HUES48 (cell line): ENCODE data around the gene MARK1.
"Not testable (repeated sequence)": the region's sequence is repeated elsewhere in the genome, so short reads cannot be mapped to it uniquely, and the experiment has no call there.

ENCODE experiments used
- H3K27ac ChIP-seq: one replicate; pipeline ENCODE4 v1.7.0; 2013; ENCODE audit warnings: low read depth, low read length, inconsistent platforms
- H3K27me3 ChIP-seq: 2 replicates; pipeline ENCODE4 v1.6.1; 2013; ENCODE audit warnings: mild to moderate bottlenecking, low read length; ENCODE audit not compliant: control insufficient read depth, insufficient read depth
- H3K36me3 ChIP-seq: 2 replicates; pipeline ENCODE4 v1.6.1; 2013; ENCODE audit warnings: low read length; ENCODE audit not compliant: control insufficient read depth, insufficient read depth
- H3K4me1 ChIP-seq: 2 replicates; pipeline ENCODE4 v1.6.1; 2013; ENCODE audit warnings: mild to moderate bottlenecking, low read length; ENCODE audit not compliant: control insufficient read depth, insufficient read depth
- H3K4me3 ChIP-seq: 2 replicates; pipeline ENCODE4 v1.5.1; 2013; ENCODE audit warnings: mild to moderate bottlenecking, low read depth, low read length
- H3K9ac ChIP-seq: 2 replicates; pipeline ENCODE4 v1.6.1; 2013; ENCODE audit warnings: mild to moderate bottlenecking, low read depth, low read length, moderate library complexity
- H3K9me3 ChIP-seq: 2 replicates; pipeline ENCODE4 v1.6.1; 2013; ENCODE audit warnings: low read length; ENCODE audit not compliant: control insufficient read depth, insufficient read depth

The MARK1 gene

GRCh38 chr1:220572416-220572815, 44.5 kb downstream of the MARK1 start:
- Histone ChIP-seq H3K9me3 (peaks cover 5% of the 10 kb centered on the region; the same call in 1 of the 2 replicates), H3K4me1 (no peaks in the 10 kb centered on the region), H3K4me3 (no peak overlapping the region), H3K36me3 (no peaks in the 10 kb centered on the region), H3K27ac (no peak overlapping the region), H3K27me3 (no peaks in the 10 kb centered on the region), H3K9ac (no peak overlapping the region)

- Histone ChIP-seq H3K9ac (no peak overlapping the region), H3K36me3 (no peaks in the 10 kb centered on the region), H3K4me1 (no peaks in the 10 kb centered on the region), H3K4me3 (no peak overlapping the region), H3K27me3 (no peaks in the 10 kb centered on the region), H3K27ac (no peak overlapping the region), H3K9me3 (peaks cover 5% of the 10 kb centered on the region; the same call in 1 of the 2 replicates)
Measured at GRCh38 chr1:220573836-220574235, 45.9 kb downstream of the MARK1 start.

GRCh38 chr1:220575718-220576497, 48.0 kb downstream of the MARK1 start:
- Histone ChIP-seq H3K36me3 (peaks cover 12% of the 10 kb centered on the region), H3K9ac (no peak overlapping the region), H3K27me3 (no peaks in the 10 kb centered on the region), H3K4me3 (no peak overlapping the region), H3K27ac (no peak overlapping the region), H3K4me1 (no peaks in the 10 kb centered on the region), H3K9me3 (peaks cover 5% of the 10 kb centered on the region; the same call in 1 of the 2 replicates)

DNA sequence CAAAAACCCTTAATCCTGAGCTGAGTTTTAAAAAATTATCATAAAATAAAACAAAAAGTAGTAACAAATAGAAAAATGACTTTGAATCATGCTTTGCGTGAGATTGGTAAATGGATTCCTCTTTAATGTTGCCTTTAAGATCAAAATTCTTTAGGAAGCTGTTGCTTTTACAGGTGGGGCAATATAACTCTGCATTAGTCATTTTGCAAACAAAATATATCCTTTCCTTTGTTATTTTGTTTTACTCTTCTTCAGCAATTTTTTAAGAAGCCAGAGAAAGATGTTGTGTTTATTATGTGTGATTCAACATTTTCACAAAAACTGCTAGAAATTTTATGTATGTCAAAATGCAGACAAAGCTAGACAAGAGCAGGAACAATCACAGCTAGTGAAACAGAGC, 50.0 kb downstream of the MARK1 start:
- Histone ChIP-seq H3K27me3 (no peaks in the 10 kb centered on the region), H3K9me3 (peaks cover 5% of the 10 kb centered on the region; the same call in 1 of the 2 replicates), H3K9ac (no peak overlapping the region)

GRCh38 chr1:220579317-220579716, 51.4 kb downstream of the MARK1 start:
- Histone ChIP-seq H3K9ac (no peak overlapping the region), H3K36me3 (peaks cover 21% of the 10 kb centered on the region), H3K4me3 (no peak overlapping the region), H3K27me3 (no peaks in the 10 kb centered on the region), H3K9me3 (no peaks in the 10 kb centered on the region), H3K27ac (no peak overlapping the region), H3K4me1 (no peaks in the 10 kb centered on the region)

More for the DNA sequence above, 50.0 kb downstream of the MARK1 start:
- Histone ChIP-seq H3K4me3 (no peak overlapping the region), H3K36me3 (peaks cover 21% of the 10 kb centered on the region), H3K27ac (no peak overlapping the region), H3K4me1 (no peaks in the 10 kb centered on the region)

- Histone ChIP-seq H3K27me3 (no peaks in the 10 kb centered on the region), H3K4me3 (no peak overlapping the region), H3K27ac (no peak overlapping the region), H3K36me3 (peaks cover 13% of the 10 kb centered on the region), H3K9ac (no peak overlapping the region), H3K4me1 (no peaks in the 10 kb centered on the region), H3K9me3 (no peaks in the 10 kb centered on the region)
Measured at GRCh38 chr1:220592714-220593113, 64.8 kb downstream of the MARK1 start.

DNA sequence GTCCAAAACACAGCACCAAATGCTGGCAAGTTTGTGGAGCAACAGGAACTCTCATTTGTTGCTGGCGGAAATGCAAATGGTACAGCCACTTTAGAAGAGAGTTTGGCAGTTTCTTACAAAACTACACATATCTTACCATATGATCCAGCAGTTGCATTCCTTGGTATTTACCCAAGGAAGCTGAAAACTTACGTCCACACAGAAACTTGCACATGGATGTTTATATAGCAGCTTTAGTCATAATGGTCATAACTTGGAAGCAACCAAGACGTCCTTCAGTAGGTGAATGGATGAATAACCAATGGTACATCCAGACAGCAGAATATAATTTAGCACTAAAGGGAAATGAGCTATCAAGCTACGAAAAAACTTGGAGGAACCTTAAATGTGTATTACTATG, 66.4 kb downstream of the MARK1 start:
- no peak overlapping the region for H3K4me3 ChIP-seq
- no peaks in the 10 kb centered on the region for H3K27me3 ChIP-seq
- no peaks in the 10 kb centered on the region for H3K9me3 ChIP-seq
- H3K9ac ChIP-seq = no peak overlapping the region
- no peaks in the 10 kb centered on the region for H3K4me1 ChIP-seq
- no peak overlapping the region for H3K27ac ChIP-seq
- peaks cover 8% of the 10 kb centered on the region for H3K36me3 ChIP-seq

- Histone ChIP-seq H3K4me3 (no peak overlapping the region), H3K27ac (no peak overlapping the region), H3K36me3 (peaks cover 8% of the 10 kb centered on the region), H3K4me1 (no peaks in the 10 kb centered on the region), H3K9me3 (no peaks in the 10 kb centered on the region), H3K27me3 (no peaks in the 10 kb centered on the region), H3K9ac (no peak overlapping the region)
Measured at GRCh38 chr1:220595179-220595578, 67.2 kb downstream of the MARK1 start.

DNA sequence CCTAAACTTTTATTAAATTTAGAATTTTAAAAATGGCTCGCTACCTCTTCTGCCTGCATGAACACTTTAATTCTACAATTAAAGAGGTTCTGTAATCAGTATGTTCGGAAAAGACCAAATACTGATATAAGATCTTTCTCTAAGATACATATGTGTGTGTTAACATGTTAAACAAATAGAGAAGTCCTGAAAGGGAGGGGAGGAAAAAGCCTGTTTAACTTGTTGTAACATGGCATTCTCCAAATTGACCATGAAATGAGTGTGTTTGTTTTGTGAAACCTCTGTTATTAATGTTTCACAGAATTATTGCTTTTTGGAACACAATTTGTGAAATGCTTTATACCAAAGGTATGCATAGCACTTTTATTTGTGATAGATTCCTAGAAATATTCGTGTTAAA, 77.0 kb downstream of the MARK1 start:
- Histone ChIP-seq H3K9ac (no peak overlapping the region), H3K27ac (no peak overlapping the region), H3K36me3 (peaks cover 8% of the 10 kb centered on the region; the same call in 1 of the 2 replicates), H3K9me3 (no peaks in the 10 kb centered on the region), H3K4me1 (no peaks in the 10 kb centered on the region), H3K4me3 (no peak overlapping the region), H3K27me3 (no peaks in the 10 kb centered on the region)

DNA sequence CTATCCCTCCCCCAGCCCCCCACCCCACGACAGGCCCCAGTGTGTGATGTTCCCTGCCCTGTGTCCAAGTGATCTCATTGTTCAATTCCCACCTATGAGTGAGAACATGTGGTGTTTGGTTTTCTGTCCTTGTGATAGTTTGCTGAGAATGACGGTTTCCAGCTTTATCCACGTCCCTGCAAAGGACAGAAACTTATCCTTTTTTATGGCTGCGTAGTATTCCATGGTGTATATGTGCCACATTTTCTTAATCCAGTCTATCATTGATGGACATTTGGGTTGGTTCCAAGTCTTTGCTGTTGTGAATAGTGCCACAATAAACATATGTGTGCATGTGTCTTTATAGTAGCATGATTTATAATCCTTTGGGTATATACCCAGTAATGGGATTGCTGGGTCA, 77.7 kb downstream of the MARK1 start:
- not testable (repeated sequence) for H3K4me1 ChIP-seq, H3K9me3 ChIP-seq, H3K36me3 ChIP-seq, H3K27ac ChIP-seq, H3K4me3 ChIP-seq, H3K9ac ChIP-seq, H3K27me3 ChIP-seq

DNA sequence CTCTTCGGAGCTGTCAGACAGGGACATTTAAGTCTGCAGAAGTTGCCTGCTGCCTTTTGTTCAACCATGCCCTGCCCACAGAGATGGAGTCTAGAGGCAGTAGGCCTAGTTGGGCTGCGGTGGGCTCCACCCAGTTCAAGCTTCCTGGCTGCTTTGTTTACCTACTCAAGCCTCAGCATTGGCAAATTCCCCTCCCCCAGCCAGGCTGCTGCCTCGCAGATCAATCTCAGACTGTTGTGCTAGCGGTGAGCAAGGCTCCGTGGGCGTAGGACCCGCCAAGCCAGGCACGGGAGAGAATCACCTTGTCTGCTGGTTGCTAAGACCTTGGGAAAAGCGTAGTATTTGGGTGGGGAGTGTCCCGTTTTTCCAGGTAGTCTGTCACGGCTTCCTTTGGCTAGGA, 83.2 kb downstream of the MARK1 start:
- H3K4me3 ChIP-seq, H3K9me3 ChIP-seq, H3K36me3 ChIP-seq, H3K27ac ChIP-seq, H3K27me3 ChIP-seq, H3K9ac ChIP-seq, H3K4me1 ChIP-seq: not testable (repeated sequence)
